Measurements from ENCODE around the gene TREML1.
"Not testable (repeated sequence)": the region's sequence is repeated elsewhere in the genome, so short reads cannot be mapped to it uniquely, and the experiment has no call there.

TREML1 gene

GRCh38 chr6:41150671-41151070 lies 3.5 kb downstream of the TREML1 start:
- no peak for DNase-seq

GRCh38 chr6:41147917-41148316 lies 6.2 kb downstream of the TREML1 start:
- no peak for DNase-seq

GRCh38 chr6:41136911-41137310 lies 17.2 kb downstream of the TREML1 start:
- no peak for DNase-seq

- no peak for DNase-seq
These were observed 18.9 kb downstream of the TREML1 start for GRCh38 chr6:41135062-41135832.

- DNase-seq: no peak
These were observed 21.9 kb downstream of the TREML1 start for GRCh38 chr6:41132254-41132653.

- DNase-seq: no peak
These were observed 28.9 kb downstream of the TREML1 start for GRCh38 chr6:41125282-41125681.

GRCh38 chr6:41122918-41123317 lies 31.2 kb downstream of the TREML1 start:
- DNase-seq: no peak

- no peak for DNase-seq
These were observed 31.8 kb downstream of the TREML1 start for GRCh38 chr6:41122373-41122772.

- DNase-seq: no peak
These were observed 34.1 kb downstream of the TREML1 start for GRCh38 chr6:41120058-41120457.

GRCh38 chr6:41119508-41119907 lies 34.6 kb downstream of the TREML1 start:
- DNase-seq: no peak

GRCh38 chr6:41115027-41115426 lies 39.1 kb downstream of the TREML1 start:
- DNase-seq: not testable (repeated sequence)

- DNase-seq: no peak
These were observed 43.1 kb downstream of the TREML1 start for GRCh38 chr6:41111017-41111416.

GRCh38 chr6:41103847-41104246 lies 50.3 kb downstream of the TREML1 start:
- DNase-seq: no peak

- DNase-seq: no peak
These were observed 53.3 kb downstream of the TREML1 start for GRCh38 chr6:41100871-41101287.
